Measurements from ENCODE around the gene PIP5K1B. TPM values are rescaled to one million over a fixed set of nuclear protein-coding genes. Genes with fewer than 3 reads are reported as not detected.

Gene PIP5K1B
- total RNA-seq, 1 experiment from 2014 or later: 9.0 TPM

GRCh38 chr9:68966496-68966944, 261.5 kb downstream of the PIP5K1B start:
- H3K27me3 Mint-ChIP-seq (ENCODE audit: unreplicated experiment): no peaks in the 10 kb centered on the region
- DNase-seq: no peak
- CTCF ChIA-PET: interaction anchor here (0.8 kb wide), 1 partner anchor 431 kb away, joined by 6 read pairs; no protein-coding TSS in a partner anchor
- peaks cover 14% of the 10 kb centered on the region for H3K4me1 Mint-ChIP-seq (ENCODE audit: low read depth, unreplicated experiment)
- no peaks in the 10 kb centered on the region for H3K36me3 Mint-ChIP-seq (ENCODE audit: insufficient read depth, unreplicated experiment)
- no peak for TF ChIP-seq CTCF (IDR thresholded peaks at IDR 0.05; ENCODE audit: unreplicated experiment)
- H3K27ac Mint-ChIP-seq (ENCODE audit: unreplicated experiment): no peak overlapping the region
- no peaks in the 10 kb centered on the region for H3K9me3 Mint-ChIP-seq (ENCODE audit: low read depth, unreplicated experiment)
- intact Hi-C loops (cut with micrococcal nuclease; ENCODE audit: unreplicated experiment): no loop called here
- no TSS peak for BruUV-seq (replicated peaks)
- no peak overlapping the region for H3K4me3 Mint-ChIP-seq (ENCODE audit: low read depth, unreplicated experiment)

GRCh38 chr9:68967800-68968199, 262.8 kb downstream of the PIP5K1B start:
- DNase-seq: no peak
- no peak overlapping the region for H3K4me3 Mint-ChIP-seq (ENCODE audit: low read depth, unreplicated experiment)
- H3K27ac Mint-ChIP-seq (ENCODE audit: unreplicated experiment): no peak overlapping the region
- CTCF ChIA-PET: no interaction called here
- BruUV-seq (replicated peaks): no TSS peak
- no peaks in the 10 kb centered on the region for H3K27me3 Mint-ChIP-seq (ENCODE audit: unreplicated experiment)
- peaks cover 14% of the 10 kb centered on the region for H3K4me1 Mint-ChIP-seq (ENCODE audit: low read depth, unreplicated experiment)
- no peak for TF ChIP-seq CTCF (IDR thresholded peaks at IDR 0.05; ENCODE audit: unreplicated experiment)
- H3K36me3 Mint-ChIP-seq (ENCODE audit: insufficient read depth, unreplicated experiment): no peaks in the 10 kb centered on the region
- H3K9me3 Mint-ChIP-seq (ENCODE audit: low read depth, unreplicated experiment): no peaks in the 10 kb centered on the region
- intact Hi-C loops (cut with micrococcal nuclease; ENCODE audit: unreplicated experiment): no loop called here

DNA sequence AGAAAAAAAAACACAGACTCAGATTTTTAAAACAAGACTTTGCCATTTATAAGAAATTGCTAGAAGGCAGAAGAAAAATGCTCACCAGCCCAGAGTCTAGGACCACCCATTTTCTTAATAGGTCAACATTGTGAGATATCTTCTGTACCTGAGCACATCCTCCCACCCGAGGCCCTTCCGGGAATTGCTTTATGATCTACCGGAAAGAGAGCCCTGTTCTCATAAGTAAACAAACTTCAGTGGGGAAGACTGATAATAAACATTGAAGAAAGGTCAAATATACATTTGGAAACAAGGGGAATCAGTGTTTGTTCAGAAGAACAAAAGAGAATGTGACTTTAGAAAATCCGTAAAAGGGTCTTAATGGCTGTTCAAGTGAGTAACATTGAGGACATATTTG, 264.5 kb downstream of the PIP5K1B start:
- CTCF ChIA-PET: interaction anchor here (0.6 kb wide), 1 partner anchor 32 kb away, joined by 3 read pairs; no protein-coding TSS in a partner anchor

GRCh38 chr9:68970151-68970550, 265.1 kb downstream of the PIP5K1B start:
- no peak for TF ChIP-seq CTCF (IDR thresholded peaks at IDR 0.05; ENCODE audit: unreplicated experiment)
- CTCF ChIA-PET: no interaction called here
- no peak overlapping the region for H3K27ac Mint-ChIP-seq (ENCODE audit: unreplicated experiment)
- intact Hi-C loops (cut with micrococcal nuclease; ENCODE audit: unreplicated experiment): no loop called here
- no peaks in the 10 kb centered on the region for H3K36me3 Mint-ChIP-seq (ENCODE audit: insufficient read depth, unreplicated experiment)
- no peaks in the 10 kb centered on the region for H3K9me3 Mint-ChIP-seq (ENCODE audit: low read depth, unreplicated experiment)
- no peaks in the 10 kb centered on the region for H3K4me1 Mint-ChIP-seq (ENCODE audit: low read depth, unreplicated experiment)
- H3K27me3 Mint-ChIP-seq (ENCODE audit: unreplicated experiment): no peaks in the 10 kb centered on the region
- no peak overlapping the region for H3K4me3 Mint-ChIP-seq (ENCODE audit: low read depth, unreplicated experiment)
- no TSS peak for BruUV-seq (replicated peaks)
- no peak for DNase-seq

More for the DNA sequence above, 264.5 kb downstream of the PIP5K1B start:
- Mint-ChIP-seq H3K27me3 (ENCODE audit: unreplicated experiment) (no peaks in the 10 kb centered on the region), H3K36me3 (ENCODE audit: insufficient read depth, unreplicated experiment) (no peaks in the 10 kb centered on the region), H3K4me3 (ENCODE audit: low read depth, unreplicated experiment) (no peak overlapping the region), H3K27ac (ENCODE audit: unreplicated experiment) (no peak overlapping the region), H3K9me3 (ENCODE audit: low read depth, unreplicated experiment) (no peaks in the 10 kb centered on the region), H3K4me1 (ENCODE audit: low read depth, unreplicated experiment) (peaks cover 3% of the 10 kb centered on the region)
- intact Hi-C loops (cut with micrococcal nuclease; ENCODE audit: unreplicated experiment): no loop called here
- BruUV-seq (replicated peaks): no TSS peak
- TF ChIP-seq CTCF (IDR thresholded peaks at IDR 0.05; ENCODE audit: unreplicated experiment): no peak
- no peak for DNase-seq

Measured in Calu3 (cell line).